ENCODE measurements around the gene NUP155.

DNA sequence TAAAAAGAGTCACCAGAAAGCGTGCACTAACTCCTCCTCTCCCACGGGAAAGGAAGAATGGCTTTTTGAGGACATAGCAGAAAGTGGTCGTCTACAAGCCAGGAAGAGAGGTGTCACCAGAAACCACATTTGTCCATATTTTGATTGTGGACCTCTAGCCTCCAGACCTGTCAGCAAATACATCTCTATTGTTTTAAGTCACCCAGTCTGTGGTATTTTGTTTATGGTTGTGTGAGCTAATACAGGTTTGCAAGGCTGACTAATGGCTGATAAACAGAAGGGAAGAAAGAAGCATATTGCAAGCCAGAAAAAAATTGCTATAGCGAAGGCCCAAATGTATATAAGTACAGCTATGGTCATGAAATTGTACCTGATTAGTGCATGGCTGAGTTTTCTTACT, 29.6 kb upstream of the NUP155 start:
- TF ChIP-seq POLR2A (IDR thresholded peaks at IDR 0.05) = no peak
- TF ChIP-seq, protein P1, sequence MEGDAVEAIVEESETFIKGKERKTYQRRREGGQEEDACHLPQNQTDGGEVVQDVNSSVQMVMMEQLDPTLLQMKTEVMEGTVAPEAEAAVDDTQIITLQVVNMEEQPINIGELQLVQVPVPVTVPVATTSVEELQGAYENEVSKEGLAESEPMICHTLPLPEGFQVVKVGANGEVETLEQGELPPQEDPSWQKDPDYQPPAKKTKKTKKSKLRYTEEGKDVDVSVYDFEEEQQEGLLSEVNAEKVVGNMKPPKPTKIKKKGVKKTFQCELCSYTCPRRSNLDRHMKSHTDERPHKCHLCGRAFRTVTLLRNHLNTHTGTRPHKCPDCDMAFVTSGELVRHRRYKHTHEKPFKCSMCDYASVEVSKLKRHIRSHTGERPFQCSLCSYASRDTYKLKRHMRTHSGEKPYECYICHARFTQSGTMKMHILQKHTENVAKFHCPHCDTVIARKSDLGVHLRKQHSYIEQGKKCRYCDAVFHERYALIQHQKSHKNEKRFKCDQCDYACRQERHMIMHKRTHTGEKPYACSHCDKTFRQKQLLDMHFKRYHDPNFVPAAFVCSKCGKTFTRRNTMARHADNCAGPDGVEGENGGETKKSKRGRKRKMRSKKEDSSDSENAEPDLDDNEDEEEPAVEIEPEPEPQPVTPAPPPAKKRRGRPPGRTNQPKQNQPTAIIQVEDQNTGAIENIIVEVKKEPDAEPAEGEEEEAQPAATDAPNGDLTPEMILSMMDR (IDR thresholded peaks at IDR 0.05) = no peak
